GM18909 (cell line): ENCODE measurements around the gene AUTS2.

ENCODE experiments used
- ATAC-seq: cut with Tn5 transposase; IDR thresholded peaks from one replicate; pipeline ENCODE4 v1.9.1; 2021; ENCODE audit warnings: mild to moderate bottlenecking; ENCODE audit not compliant: unreplicated experiment, poor library complexity

AUTS2 gene

GRCh38 chr7:70060298-70061068 is 462.2 kb downstream of the AUTS2 start:
- no peak for ATAC-seq

GRCh38 chr7:70063371-70063770 is 465.1 kb downstream of the AUTS2 start:
- ATAC-seq, result no peak

- ATAC-seq, result no peak
Measured at GRCh38 chr7:70063927-70064326, 465.7 kb downstream of the AUTS2 start.

GRCh38 chr7:70066844-70067243 is 468.6 kb downstream of the AUTS2 start:
- ATAC-seq, result no peak

GRCh38 chr7:70068531-70068930 is 470.3 kb downstream of the AUTS2 start:
- no peak for ATAC-seq

- ATAC-seq, result no peak
Measured at GRCh38 chr7:70069977-70070376, 471.7 kb downstream of the AUTS2 start.

- ATAC-seq, result no peak
Measured at GRCh38 chr7:70071766-70072165, 473.5 kb downstream of the AUTS2 start.

- no peak for ATAC-seq
Measured at GRCh38 chr7:70072220-70072619, 473.9 kb downstream of the AUTS2 start.

GRCh38 chr7:70076325-70076724 is 478.1 kb downstream of the AUTS2 start:
- ATAC-seq, result no peak

- ATAC-seq, result no peak
Measured at GRCh38 chr7:70082099-70082611, 483.9 kb downstream of the AUTS2 start.

GRCh38 chr7:70091362-70091761 is 493.1 kb downstream of the AUTS2 start:
- ATAC-seq, result no peak

- ATAC-seq, result no peak
Measured at GRCh38 chr7:70092314-70093204, 494.3 kb downstream of the AUTS2 start.

GRCh38 chr7:70093205-70093904 is 495.1 kb downstream of the AUTS2 start:
- ATAC-seq, result no peak

- ATAC-seq, result no peak
Measured at GRCh38 chr7:70094831-70095230, 496.6 kb downstream of the AUTS2 start.

GRCh38 chr7:70097645-70098044 is 499.4 kb downstream of the AUTS2 start:
- no peak for ATAC-seq

GRCh38 chr7:70098133-70098561 is 499.9 kb downstream of the AUTS2 start:
- no peak for ATAC-seq

- no peak for ATAC-seq
Measured at GRCh38 chr7:70098905-70099672, 500.8 kb downstream of the AUTS2 start.

- no peak for ATAC-seq
Measured at GRCh38 chr7:70104243-70104642, 506.0 kb downstream of the AUTS2 start.

- no peak for ATAC-seq
Measured at GRCh38 chr7:70113078-70113477, 514.8 kb downstream of the AUTS2 start.

- ATAC-seq, result no peak
Measured at GRCh38 chr7:70113536-70113935, 515.3 kb downstream of the AUTS2 start.
